ENCODE measurements around the gene MGST3. TPM values are rescaled to one million over a fixed set of nuclear protein-coding genes. Genes with fewer than 3 reads are reported as not detected.

The MGST3 gene
- total and polyA plus RNA-seq, 2 of the 13 experiments (the other 11 are each of a cell fraction or from before 2014, with no cell fraction given), result 59.7 to 61.2 TPM

GRCh38 chr1:165668184-165668583 lies 37.1 kb downstream of the MGST3 start:
- BruUV-seq (replicated peaks), result no TSS peak
- Histone ChIP-seq H3K79me2 (ENCODE audit: insufficient read depth, low read length) (no peaks in the 10 kb centered on the region), H3K27ac (ENCODE audit: extremely low read length, insufficient read depth, low read length) (no peak overlapping the region), H3K9me3 (ENCODE audit: low read length) (no peaks in the 10 kb centered on the region), H3K27me3 (ENCODE audit: control insufficient read depth in 1 of 2, insufficient read depth in 2 of 2, low read length in 2 of 2) (no peaks in the 10 kb centered on the region), H3K4me1 (ENCODE audit: insufficient read depth, low read length) (no peaks in the 10 kb centered on the region), H3K4me2 (ENCODE audit: low read depth, low read length) (no peak overlapping the region), H4K20me1 (ENCODE audit: insufficient read depth, low read length) (no peaks in the 10 kb centered on the region), H3K9ac (ENCODE audit: insufficient read depth, low read depth, low read length) (no peak overlapping the region), H3K4me3 (replicated peaks in 1 of 3; ENCODE audit: insufficient read depth in 1 of 3, low read depth in 2 of 3, low read length in 3 of 3) (no peak overlapping the region), H2AFZ (ENCODE audit: low read length) (no peak overlapping the region), H3K36me3 (replicated peaks in 1 of 2; ENCODE audit: control insufficient read depth in 1 of 2, insufficient read depth in 2 of 2, low read length in 2 of 2) (peaks cover 10 to 39% of the 10 kb centered on the region in 2 experiments)
- POLR2A ChIA-PET, result no interaction called here
- no peak for ATAC-seq
- no peak for DNase-seq (ENCODE audit: low spot score)
- 90% methylated on average over 3 of the region's 3 CpGs for WGBS (ENCODE audit: low lambda C conversion rate)
- in situ Hi-C loops (cut with HindIII; ENCODE audit: extremely low pct_ligation_motif_present, low pct_unique_long_range_greater_than_20kb) (no loop called here), intact Hi-C loops (cut with micrococcal nuclease; ENCODE audit: unreplicated experiment) (no loop called here)
- FAIRE-seq, result no peak
- CTCF ChIA-PET (ENCODE audit: low intra/inter-chr PET ratio, low total read pairs), result no interaction called here
- no peak for TF ChIP-seq FOXM1 (CRISPR knock-in tag; IDR thresholded peaks at IDR 0.05)
- TF ChIP-seq ZNF670 (CRISPR knock-in tag; IDR thresholded peaks at IDR 0.05; ENCODE audit: borderline replicate concordance), result no peak
- no peak for TF ChIP-seq CC2D1A (CRISPR knock-in tag; IDR thresholded peaks at IDR 0.05)
- TF ChIP-seq ZNF530 (CRISPR knock-in tag; IDR thresholded peaks at IDR 0.05; ENCODE audit: low read depth), result no peak
- TF ChIP-seq RFXANK (CRISPR knock-in tag; IDR thresholded peaks at IDR 0.05), result no peak
- no peak for TF ChIP-seq ZSCAN12 (CRISPR knock-in tag; IDR thresholded peaks at IDR 0.05)
- no peak for TF ChIP-seq BCLAF1 (IDR thresholded peaks at IDR 0.05)
- no peak for TF ChIP-seq HBP1 (CRISPR knock-in tag; IDR thresholded peaks at IDR 0.05; ENCODE audit: low read depth)
- TF ChIP-seq TOPORS (CRISPR knock-in tag; IDR thresholded peaks at IDR 0.05), result no peak
- no peak for TF ChIP-seq YY1 (IDR thresholded peaks at IDR 0.05; ENCODE audit: insufficient read depth, insufficient replicate concordance, low read depth, low read length)
- TF ChIP-seq ZNF138 (CRISPR knock-in tag; IDR thresholded peaks at IDR 0.05; ENCODE audit: low read depth), result no peak
- TF ChIP-seq ZNF510 (CRISPR knock-in tag; IDR thresholded peaks at IDR 0.05; ENCODE audit: low read depth), result no peak
- TF ChIP-seq RXRA (CRISPR knock-in tag; IDR thresholded peaks at IDR 0.05), result no peak
- TF ChIP-seq MAF1 (CRISPR knock-in tag; IDR thresholded peaks at IDR 0.05; ENCODE audit: borderline replicate concordance), result no peak
- TF ChIP-seq PATZ1 (CRISPR knock-in tag; IDR thresholded peaks at IDR 0.05), result no peak
- TF ChIP-seq POLR2AphosphoS2 (IDR thresholded peaks at IDR 0.05; ENCODE audit: low read depth, low read length), result no peak
- no peak for TF ChIP-seq HOMEZ (CRISPR knock-in tag; IDR thresholded peaks at IDR 0.05; ENCODE audit: low read depth)
- no peak for TF ChIP-seq ZNF343 (CRISPR knock-in tag; IDR thresholded peaks at IDR 0.05)
- TF ChIP-seq ZNF724P (CRISPR knock-in tag; IDR thresholded peaks at IDR 0.05; ENCODE audit: borderline replicate concordance), result no peak
